Brain microvascular endothelial cell (primary cell): ENCODE measurements around the gene CAPS.
A peak's percentile ranks its signal among the peaks of the same experiment; 100 is the strongest.

Experiments
- DNase-seq: peaks from one replicate; pipeline ENCODE4 v3.0.0-alpha.2; 2020
- H3K27ac ChIP-seq: fragments of 250-450 bp; sonication (Bioruptor Pico); 2 replicates; pipeline ENCODE4 v1.5.1; 2020; ENCODE audit warnings: mild to moderate bottlenecking, moderate library complexity
- H3K27me3 ChIP-seq: fragments of 250-450 bp; sonication (Bioruptor Pico); replicated peaks from 2 replicates; pipeline ENCODE4 v1.5.1; 2020; ENCODE audit warnings: mild to moderate bottlenecking
- H3K36me3 ChIP-seq: fragments of 250-450 bp; sonication (Bioruptor Pico); replicated peaks from 2 replicates; pipeline ENCODE4 v1.5.1; 2020; ENCODE audit warnings: mild to moderate bottlenecking
- H3K4me3 ChIP-seq: 2 replicates; pipeline ENCODE4 v1.5.1; 2011; ENCODE audit warnings: low read depth, mild to moderate bottlenecking, control low read depth, low read length, moderate library complexity
- in situ Hi-C: cut with HindIII; loops from 2 replicates; pipeline ENCODE4 v1.10.0; 2017; ENCODE audit warnings: low sequenced_read_pairs, low pct_ligation_motif_present
- TF ChIP-seq, protein P1 (sequence below): IDR thresholded peaks from 2 replicates; pipeline ENCODE4 v1.5.1; 2011; ENCODE audit warnings: low read depth, mild to moderate bottlenecking, moderate library complexity, low read length, control low read depth, inconsistent platforms; ENCODE audit errors: missing control alignments

Gene CAPS

GRCh38 chr19:5899728-5900526 is 14.1 kb upstream of the CAPS start:
- TF ChIP-seq, protein P1, sequence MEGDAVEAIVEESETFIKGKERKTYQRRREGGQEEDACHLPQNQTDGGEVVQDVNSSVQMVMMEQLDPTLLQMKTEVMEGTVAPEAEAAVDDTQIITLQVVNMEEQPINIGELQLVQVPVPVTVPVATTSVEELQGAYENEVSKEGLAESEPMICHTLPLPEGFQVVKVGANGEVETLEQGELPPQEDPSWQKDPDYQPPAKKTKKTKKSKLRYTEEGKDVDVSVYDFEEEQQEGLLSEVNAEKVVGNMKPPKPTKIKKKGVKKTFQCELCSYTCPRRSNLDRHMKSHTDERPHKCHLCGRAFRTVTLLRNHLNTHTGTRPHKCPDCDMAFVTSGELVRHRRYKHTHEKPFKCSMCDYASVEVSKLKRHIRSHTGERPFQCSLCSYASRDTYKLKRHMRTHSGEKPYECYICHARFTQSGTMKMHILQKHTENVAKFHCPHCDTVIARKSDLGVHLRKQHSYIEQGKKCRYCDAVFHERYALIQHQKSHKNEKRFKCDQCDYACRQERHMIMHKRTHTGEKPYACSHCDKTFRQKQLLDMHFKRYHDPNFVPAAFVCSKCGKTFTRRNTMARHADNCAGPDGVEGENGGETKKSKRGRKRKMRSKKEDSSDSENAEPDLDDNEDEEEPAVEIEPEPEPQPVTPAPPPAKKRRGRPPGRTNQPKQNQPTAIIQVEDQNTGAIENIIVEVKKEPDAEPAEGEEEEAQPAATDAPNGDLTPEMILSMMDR: no peak
- no peaks in the 10 kb centered on the region for H3K27me3 ChIP-seq
- in situ Hi-C loops: no loop called here
- no peak overlapping the region for H3K4me3 ChIP-seq
- no peak for DNase-seq
- peaks cover 18% of the 10 kb centered on the region for H3K36me3 ChIP-seq
- H3K27ac ChIP-seq: no peak overlapping the region

- Histone ChIP-seq H3K27ac (no peak overlapping the region), H3K4me3 (no peak overlapping the region), H3K27me3 (no peaks in the 10 kb centered on the region), H3K36me3 (peaks cover 8% of the 10 kb centered on the region)
- DNase-seq: no peak
- TF ChIP-seq, protein P1: no peak
- in situ Hi-C loops: no loop called here
Measured at GRCh38 chr19:5900976-5901375, 13.1 kb upstream of the CAPS start.

DNA sequence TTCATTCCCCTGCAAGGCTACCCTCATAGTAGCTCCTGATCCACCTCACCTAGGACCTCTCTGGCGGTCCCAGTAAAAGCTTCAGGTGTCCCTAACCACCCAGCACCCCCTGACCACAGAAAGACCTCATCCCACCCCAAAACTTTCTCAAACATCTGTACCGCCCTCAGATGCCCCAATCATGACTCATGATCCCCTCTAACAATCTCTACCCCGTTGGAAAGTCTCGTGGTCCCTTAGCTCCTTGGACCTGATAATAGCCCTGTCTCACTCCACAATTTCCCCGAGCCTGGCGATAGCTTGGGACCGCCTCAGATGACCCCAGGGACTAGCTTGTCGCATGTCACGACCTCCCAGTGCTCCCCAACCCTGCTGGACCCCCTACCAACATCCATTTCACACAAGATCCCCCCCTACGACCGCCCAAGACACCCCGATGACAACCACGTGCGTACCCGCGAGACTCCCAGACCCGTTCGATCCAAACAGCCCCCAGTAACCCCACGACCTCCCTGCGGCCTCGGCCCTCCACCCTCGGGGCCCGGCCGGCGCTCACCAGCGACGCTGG is 10.9 kb upstream of the CAPS start:
- Histone ChIP-seq H3K36me3 (peaks cover 7% of the 10 kb centered on the region), H3K27ac (peak overlapping the region; percentile 95), H3K27me3 (no peaks in the 10 kb centered on the region), H3K4me3 (peak overlapping the region; percentile 99)
- TF ChIP-seq, protein P1: no peak
- in situ Hi-C loops: no loop called here
- DNase-seq: peak; percentile 28

DNA sequence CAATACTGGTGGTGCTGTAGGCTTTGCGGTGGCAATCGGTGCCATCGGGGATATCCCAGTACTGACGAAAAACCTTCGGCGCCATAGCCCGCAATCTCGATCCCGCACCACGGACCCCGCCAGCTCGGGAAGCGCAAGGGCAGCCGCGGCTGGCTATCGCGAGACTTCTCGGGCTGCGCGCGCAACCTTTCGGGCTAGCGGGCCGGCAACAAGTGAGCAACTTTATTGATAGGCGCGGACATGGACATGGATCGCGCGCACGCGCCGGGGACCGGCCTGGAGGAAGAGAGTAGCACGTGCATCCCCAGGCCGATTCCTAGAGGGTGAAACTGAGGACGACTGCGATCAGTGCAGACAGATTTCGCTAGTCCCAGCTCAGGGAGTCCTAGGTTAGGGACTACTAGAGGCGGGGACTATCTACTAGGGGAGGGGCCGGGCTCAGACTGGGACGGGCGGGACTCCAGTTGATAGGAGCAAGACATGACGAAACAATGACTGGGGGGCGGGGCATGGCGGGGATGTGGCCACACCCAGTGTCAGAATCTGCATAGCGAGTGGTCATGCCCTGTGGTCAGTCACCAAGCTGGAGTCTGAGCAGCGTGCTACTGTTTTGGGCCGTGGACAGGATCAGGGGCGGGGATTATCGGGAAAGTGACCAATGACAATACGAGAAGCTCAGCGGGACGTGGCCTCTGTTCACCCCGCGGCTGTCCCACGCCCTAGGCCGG is 10.3 kb upstream of the CAPS start, which contains the start of gene NDUFA11:
TSS of gene NDUFA11 (minus strand) at position 167 of the 728 bp plus-strand sequence. CDS start at position 85, 82 bp downstream.
- Histone ChIP-seq H3K36me3 (peaks cover 7% of the 10 kb centered on the region), H3K27ac (peak within 1 kb of the TSS; percentile 95), H3K27me3 (no peaks in the 10 kb centered on the region), H3K4me3 (peak within 1 kb of the TSS; percentile 99)
- peak; percentile 99 for DNase-seq
- TF ChIP-seq, protein P1: no peak
- in situ Hi-C loops: no loop called here

- Histone ChIP-seq H3K36me3 (peaks cover 7% of the 10 kb centered on the region), H3K4me3 (peak within 1 kb of the TSS; percentile 99), H3K27me3 (no peaks in the 10 kb centered on the region), H3K27ac (peak within 1 kb of the TSS; percentile 95)
- TF ChIP-seq, protein P1: no peak
- peak; percentile 100 for DNase-seq
- in situ Hi-C loops: no loop called here
Measured at GRCh38 chr19:5904352-5905113, 9.5 kb upstream of the CAPS start, which contains the start of gene VMAC. Gene VMAC (plus strand): TSS chr19:5904872. CDS start chr19:5904891, 19 bp downstream.
